LNCaP clone FGC (cell line): ENCODE results near the gene TLN1.

Source experiments
- DNase-seq: peaks from one replicate; pipeline ENCODE4 v3.0.0-alpha.2; 2011; ENCODE audit warnings: low read depth
- H3K4me3 ChIP-seq: 2 replicates; pipeline ENCODE4 v1.5.1; 2011; ENCODE audit warnings: mild to moderate bottlenecking, low read depth, low read length, control low read depth
- CTCF ChIP-seq: IDR thresholded peaks from 2 replicates; pipeline ENCODE4 v1.5.1; 2012; ENCODE audit warnings: mild to moderate bottlenecking; ENCODE audit not compliant: control insufficient read depth, insufficient read depth; ENCODE audit errors: extremely low read depth

TLN1 gene

GRCh38 chr9:35771943-35772342 lies 39.9 kb upstream of the TLN1 start:
- no peak for TF ChIP-seq CTCF
- peak; percentile 49 for DNase-seq

DNA sequence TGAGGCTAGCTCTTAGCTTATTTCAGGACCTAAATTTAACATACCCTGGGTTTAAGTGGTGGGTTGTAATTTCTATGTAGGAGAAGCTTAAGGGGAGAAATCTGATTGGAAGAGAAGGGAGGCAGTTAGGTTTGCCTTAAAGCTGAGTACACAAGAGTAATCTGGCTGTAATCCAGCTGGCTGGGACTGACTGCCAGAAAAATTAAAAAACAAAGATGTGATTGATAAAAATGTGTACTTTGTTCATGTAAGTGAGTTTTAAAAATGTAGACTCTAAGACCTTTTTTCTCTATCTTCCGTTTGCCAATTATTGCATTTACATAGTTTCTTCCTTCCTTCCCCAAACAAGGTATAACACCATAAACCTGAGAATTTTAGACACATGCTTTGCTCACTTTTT lies 39.5 kb upstream of the TLN1 start:
- peak overlapping the region; percentile 8; the same call in 1 of the 2 replicates for H3K4me3 ChIP-seq
- DNase-seq = peak; percentile 93
- no peak for TF ChIP-seq CTCF

More at GRCh38 chr9:35771943-35772342, 39.9 kb upstream of the TLN1 start:
- no peak overlapping the region for H3K4me3 ChIP-seq

DNA sequence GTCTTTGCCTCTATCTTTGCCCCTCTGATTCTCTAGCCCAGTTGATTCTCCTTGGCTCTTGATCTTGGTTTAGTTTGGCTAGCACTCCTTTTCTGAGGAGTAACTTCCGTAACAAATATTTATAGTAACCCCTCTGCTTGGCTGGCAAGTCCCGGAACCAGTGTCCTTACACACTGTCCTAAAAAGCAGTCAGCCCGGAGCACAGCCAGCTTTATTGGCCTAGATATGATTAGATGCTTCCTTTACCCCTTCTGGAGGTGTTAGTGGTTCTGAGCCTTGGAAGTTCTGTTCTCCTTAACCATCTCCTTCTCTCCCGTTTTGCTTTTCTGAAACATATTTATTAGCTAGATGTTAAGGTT lies 39.1 kb upstream of the TLN1 start:
- TF ChIP-seq CTCF = no peak
- H3K4me3 ChIP-seq = peak overlapping the region; percentile 8; the same call in 1 of the 2 replicates
- peak; percentile 93 for DNase-seq

DNA sequence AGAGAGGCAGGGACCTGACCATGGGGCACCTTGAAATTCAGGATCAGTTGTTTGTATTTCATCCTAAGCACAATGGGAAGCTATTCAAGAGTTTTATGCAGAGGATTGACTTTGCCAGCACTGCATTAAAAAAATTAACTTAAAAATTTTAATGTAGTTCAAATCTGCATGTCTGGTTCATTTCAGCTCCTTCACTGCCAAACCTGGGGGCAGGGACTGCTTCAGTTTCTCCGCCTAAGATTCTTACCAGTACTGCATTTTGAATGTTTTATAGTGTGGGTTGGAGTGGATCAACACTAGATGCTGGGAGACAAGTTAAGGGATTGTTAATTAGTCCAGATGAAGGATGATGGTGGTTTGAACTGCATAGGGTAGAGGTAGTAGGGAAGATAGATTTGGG lies 37.8 kb upstream of the TLN1 start:
- DNase-seq = no peak
- no peak for TF ChIP-seq CTCF
- no peak overlapping the region for H3K4me3 ChIP-seq

DNA sequence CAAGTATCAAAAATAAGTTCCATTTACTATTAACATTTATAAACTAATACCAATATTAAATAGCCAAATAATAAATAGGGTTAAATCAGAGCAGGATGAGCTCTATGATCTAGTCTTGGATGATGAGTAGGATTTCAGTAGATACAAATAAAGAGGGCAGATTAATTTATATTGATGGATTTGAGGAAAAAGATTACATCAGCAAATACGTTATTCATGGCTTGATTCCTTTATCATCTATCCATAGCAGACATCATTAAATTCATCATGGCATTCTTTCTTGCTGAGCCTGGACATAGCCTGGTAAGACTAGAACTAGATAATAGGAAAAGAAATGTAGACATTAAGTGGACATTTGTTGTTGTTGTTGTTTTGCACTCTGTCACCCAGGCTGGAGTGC lies 35.5 kb upstream of the TLN1 start:
- no peak overlapping the region for H3K4me3 ChIP-seq
- no peak for DNase-seq
- TF ChIP-seq CTCF = no peak

DNA sequence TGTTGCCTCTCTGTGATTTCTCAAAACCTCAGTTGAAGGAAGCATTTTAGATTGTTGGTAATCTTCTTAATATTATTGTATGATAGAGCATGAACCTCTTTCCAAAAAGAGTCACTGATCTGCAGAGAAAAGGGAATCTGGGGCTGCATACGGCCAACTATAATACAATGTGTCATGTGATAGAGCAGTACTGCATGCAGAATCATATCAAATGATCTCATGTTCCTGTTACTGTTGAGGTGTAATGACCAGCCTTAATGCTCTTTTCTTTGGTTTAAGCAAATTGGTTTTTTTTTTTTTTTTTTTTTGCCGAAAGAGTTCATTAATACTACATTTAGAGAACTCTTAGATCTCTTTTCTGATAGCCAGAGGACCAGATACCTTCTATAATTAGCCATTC lies 35.0 kb upstream of the TLN1 start:
- TF ChIP-seq CTCF = no peak
- H3K4me3 ChIP-seq = no peak overlapping the region
- DNase-seq = no peak

GRCh38 chr9:35763803-35764202 lies 31.8 kb upstream of the TLN1 start:
- no peak for TF ChIP-seq CTCF
- H3K4me3 ChIP-seq = no peak overlapping the region
- no peak for DNase-seq
